ENCODE data around the gene MYL3. TPM values are rescaled to one million over a fixed set of nuclear protein-coding genes. Genes with fewer than 3 reads are reported as not detected.

The MYL3 gene
- total RNA-seq, 2 donors from 2014 or later = not detected

DNA sequence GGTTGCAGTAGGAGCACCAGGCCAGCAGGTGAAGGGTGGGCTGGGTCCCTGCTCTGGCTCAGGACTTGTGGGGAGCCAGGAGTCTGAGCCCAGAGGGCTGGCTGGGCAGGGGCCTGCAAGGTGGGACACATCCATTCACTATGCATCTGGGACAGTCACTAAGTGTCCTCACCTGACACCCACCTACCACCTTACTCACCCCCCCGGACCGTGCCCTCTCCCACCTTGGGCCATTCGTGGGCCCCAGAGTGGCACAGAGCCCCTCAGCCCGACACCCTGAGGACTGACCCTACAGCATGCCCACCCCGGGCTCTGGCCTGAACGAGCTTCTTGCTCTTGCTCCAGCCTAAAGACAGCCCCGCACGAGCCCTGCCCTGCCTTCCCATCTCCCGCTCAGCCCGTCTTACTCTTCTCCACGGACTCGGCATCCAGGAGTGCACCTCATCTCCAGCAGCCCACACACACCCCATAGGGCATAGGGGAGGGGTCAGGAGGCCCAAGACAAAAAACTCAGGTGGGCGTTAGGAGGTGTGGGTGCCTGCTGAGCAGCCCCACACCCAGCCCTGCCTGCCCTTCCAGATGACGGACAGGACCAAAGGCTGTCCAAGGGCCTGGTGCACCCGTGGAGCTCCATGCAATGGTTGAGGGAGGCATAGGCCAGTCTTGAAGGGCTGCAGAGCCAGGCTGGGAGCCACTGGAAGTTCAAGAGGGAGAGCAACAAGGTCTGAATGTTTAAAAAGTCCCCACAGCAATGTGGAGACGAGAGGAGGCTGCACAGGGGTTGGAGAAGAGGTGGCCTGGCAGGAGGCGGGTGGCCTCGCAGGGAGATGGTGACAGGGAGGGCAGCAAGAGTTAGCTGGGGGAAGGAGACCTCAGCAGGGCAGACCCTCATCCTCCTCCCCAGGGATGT is 41.3 kb upstream of the MYL3 start:
- Mint-ChIP-seq H3K27me3 (no peaks in the 10 kb centered on the region), H3K9me3 (no peaks in the 10 kb centered on the region), H3K4me3 (no peak overlapping the region), H3K4me1 (ENCODE audit: low read depth in 2 of 2) (peaks cover 0 to 4% of the 10 kb centered on the region in 2 donors), H3K36me3 (no peaks in the 10 kb centered on the region), H3K27ac (no peak overlapping the region)
- DNase-seq (ENCODE audit: low spot score) = no peak
- ATAC-seq = no peak

DNA sequence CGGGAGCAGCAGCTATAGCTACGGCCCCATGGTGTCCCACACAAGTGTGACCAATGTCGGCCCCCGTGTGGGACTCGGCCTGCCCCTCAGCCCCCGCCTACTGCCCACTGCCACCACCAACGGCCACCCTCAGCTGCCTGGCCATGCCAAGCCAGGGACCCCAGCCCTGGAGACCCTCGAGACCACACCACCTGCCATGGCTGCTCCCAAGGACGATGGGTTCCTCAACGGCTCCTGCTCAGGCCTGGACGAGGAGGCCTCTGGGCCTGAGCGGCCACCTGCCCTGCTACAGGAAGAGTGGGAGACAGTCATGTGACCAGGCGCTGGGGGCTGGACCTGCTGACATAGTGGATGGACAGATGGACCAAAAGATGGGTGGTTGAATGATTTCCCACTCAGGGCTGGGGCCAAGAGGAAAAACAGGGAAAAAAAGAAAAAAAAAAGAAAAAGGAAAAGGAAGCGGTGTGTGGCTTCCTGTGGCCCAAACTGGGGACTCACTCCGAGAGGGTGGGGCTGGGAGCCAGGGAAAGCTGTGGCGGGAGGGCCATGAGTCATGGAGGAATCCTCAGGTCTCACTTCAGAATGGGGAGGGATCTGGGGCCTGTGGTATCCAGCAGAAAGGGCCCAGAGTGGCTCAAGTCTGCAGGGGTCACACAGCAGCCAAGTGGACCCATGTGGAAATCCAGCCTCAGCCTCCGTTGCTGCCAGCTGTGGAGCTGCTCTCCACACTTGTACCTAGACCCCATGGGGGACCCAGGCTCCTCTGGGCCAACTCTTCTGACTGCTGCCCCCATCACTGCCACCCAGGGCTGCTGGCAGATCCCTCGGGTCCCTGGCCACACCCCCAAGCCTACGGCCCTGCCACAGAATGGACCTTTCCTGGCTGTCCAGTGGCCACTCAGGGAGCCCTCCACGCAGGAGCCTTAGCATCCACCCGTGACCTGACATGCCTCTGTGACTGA is 40.4 kb upstream of the MYL3 start:
- H3K9me3 Mint-ChIP-seq = no peaks in the 10 kb centered on the region
- H3K4me3 Mint-ChIP-seq = no peak overlapping the region
- no peaks in the 10 kb centered on the region for H3K36me3 Mint-ChIP-seq
- no peak for DNase-seq (ENCODE audit: low spot score)
- no peaks in the 10 kb centered on the region for H3K4me1 Mint-ChIP-seq (ENCODE audit: low read depth in 2 of 2)
- peaks cover 0 to 6% of the 10 kb centered on the region in 2 donors for H3K27me3 Mint-ChIP-seq
- ATAC-seq = no peak
- H3K27ac Mint-ChIP-seq = no peak overlapping the region

DNA sequence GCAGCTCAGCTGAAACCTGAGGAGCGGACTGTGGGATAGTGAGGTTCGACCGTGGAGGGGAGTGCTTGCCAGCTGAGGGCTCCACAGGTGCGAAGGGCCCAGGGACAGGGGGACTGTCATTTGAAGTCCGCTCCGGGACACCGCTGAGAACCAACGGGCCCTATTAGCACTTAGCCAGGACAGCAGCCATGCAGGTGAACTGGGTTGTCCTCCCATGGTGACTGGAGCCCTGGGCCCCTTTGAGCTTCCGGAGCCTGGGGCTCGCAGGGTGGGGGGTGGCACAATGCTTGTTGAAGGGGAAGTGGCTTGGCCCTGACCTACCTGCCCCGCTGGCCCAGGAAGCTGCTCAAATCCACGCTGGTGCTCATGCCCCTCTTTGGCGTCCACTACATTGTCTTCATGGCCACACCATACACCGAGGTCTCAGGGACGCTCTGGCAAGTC is 39.0 kb upstream of the MYL3 start:
- ATAC-seq = no peak
- H3K27me3 Mint-ChIP-seq = peaks cover 0 to 6% of the 10 kb centered on the region in 2 donors
- H3K4me3 Mint-ChIP-seq = no peak overlapping the region
- no peaks in the 10 kb centered on the region for H3K9me3 Mint-ChIP-seq
- H3K27ac Mint-ChIP-seq = no peak overlapping the region
- DNase-seq (ENCODE audit: low spot score) = no peak
- H3K36me3 Mint-ChIP-seq = no peaks in the 10 kb centered on the region
- H3K4me1 Mint-ChIP-seq (ENCODE audit: low read depth in 2 of 2) = peaks cover 0 to 3% of the 10 kb centered on the region in 2 donors

DNA sequence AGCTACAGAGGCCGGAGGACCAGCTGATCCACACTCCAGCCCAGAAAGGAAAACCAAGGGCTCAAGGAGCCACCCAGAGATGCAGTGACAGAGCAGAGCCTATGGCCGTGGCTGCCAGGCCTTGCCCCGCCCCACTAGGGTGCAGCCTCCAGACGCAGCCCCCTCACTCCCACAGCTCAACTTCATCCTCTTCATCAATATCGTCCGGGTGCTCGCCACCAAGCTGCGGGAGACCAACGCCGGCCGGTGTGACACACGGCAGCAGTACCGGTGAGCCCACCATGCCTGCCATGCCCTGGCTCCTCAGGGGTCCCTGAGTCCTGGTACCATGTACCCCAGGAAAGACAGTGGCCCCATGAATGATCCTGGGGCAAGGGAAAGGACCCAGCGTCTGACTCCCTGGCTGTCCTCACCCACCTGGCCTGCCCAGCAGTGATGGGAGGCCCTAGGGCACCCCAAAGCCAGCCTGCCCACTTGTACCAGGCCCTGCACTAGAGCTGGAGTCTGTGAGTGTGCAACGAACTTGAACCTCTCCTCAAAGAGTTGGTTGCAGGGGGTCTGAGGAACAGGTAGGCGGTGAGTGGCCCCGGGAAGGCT is 38.4 kb upstream of the MYL3 start:
- Mint-ChIP-seq H3K27me3 (peaks cover 0 to 6% of the 10 kb centered on the region in 2 donors), H3K4me3 (no peak overlapping the region), H3K4me1 (ENCODE audit: low read depth in 2 of 2) (peaks cover 0 to 3% of the 10 kb centered on the region in 2 donors), H3K9me3 (no peaks in the 10 kb centered on the region), H3K27ac (no peak overlapping the region), H3K36me3 (no peaks in the 10 kb centered on the region)
- DNase-seq (ENCODE audit: low spot score) (no peak), ATAC-seq (no peak)

DNA sequence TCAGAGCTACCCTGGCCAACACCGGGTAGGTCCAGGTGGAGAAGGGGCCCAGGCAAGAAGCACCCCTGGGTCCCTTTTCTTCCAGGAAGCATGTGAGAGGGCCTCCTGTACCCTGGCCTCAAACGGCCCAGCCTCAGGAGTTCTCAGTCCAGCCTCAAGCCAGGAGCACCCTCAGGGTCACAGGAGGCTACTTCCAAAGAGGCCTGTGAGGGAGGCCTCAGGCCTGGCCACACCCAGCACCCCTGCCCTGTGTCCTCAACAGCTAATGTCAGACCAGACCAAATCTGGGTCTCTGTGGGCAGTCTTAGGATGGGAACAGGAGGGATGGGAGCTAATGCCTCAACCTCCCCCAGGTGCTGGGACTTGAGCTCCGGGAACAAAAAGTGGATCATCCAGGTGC is 37.8 kb upstream of the MYL3 start:
- Mint-ChIP-seq H3K4me3 (no peak overlapping the region), H3K36me3 (no peaks in the 10 kb centered on the region), H3K27ac (no peak overlapping the region), H3K4me1 (ENCODE audit: low read depth in 2 of 2) (peaks cover 0 to 3% of the 10 kb centered on the region in 2 donors), H3K9me3 (no peaks in the 10 kb centered on the region), H3K27me3 (peaks cover 1 to 6% of the 10 kb centered on the region in 2 donors)
- ATAC-seq = no peak
- DNase-seq (ENCODE audit: low spot score) = no peak

DNA sequence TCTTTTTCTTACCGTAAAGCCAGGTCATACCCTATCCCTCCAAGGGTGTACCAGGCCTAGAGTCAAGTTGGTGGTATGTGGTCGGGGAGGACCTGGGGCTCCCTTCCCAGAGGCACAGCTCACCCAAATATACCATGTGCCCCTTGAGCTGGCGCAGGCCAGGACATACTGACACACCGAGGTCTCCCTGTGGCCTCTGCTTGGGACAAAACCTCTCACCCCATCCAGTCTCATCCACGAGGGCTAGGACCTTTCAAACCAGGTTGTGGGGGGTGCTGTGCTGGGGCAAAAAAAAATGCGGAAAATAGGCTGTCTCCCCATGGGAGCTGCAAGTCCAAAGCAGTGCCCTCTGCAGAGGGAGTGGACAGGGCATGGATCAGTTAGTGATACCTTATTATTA is 37.1 kb upstream of the MYL3 start:
- peaks cover 0 to 5% of the 10 kb centered on the region in 2 donors for H3K4me1 Mint-ChIP-seq (ENCODE audit: low read depth in 2 of 2)
- DNase-seq (ENCODE audit: low spot score) (no peak), ATAC-seq (no peak)
- H3K36me3 Mint-ChIP-seq = no peaks in the 10 kb centered on the region
- H3K9me3 Mint-ChIP-seq = no peaks in the 10 kb centered on the region
- peaks cover 5 to 6% of the 10 kb centered on the region in 2 donors for H3K27me3 Mint-ChIP-seq
- no peak overlapping the region for H3K4me3 Mint-ChIP-seq
- H3K27ac Mint-ChIP-seq = no peak overlapping the region

DNA sequence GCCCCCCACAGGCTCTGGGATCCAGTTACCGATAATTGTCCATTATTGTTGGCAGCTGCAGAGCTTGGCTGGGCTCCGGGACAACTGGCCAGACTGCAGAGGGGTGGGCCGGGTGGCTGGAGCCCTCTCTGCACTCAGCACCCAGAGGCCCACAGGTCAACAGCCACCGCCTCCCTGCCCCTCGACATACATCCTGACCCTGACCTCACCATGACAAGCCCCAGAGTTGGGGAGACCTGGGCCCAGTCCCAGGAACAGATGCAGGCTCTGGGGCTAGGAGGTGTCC is 36.7 kb upstream of the MYL3 start:
- no peak for ATAC-seq
- H3K4me3 Mint-ChIP-seq = no peak overlapping the region

DNA sequence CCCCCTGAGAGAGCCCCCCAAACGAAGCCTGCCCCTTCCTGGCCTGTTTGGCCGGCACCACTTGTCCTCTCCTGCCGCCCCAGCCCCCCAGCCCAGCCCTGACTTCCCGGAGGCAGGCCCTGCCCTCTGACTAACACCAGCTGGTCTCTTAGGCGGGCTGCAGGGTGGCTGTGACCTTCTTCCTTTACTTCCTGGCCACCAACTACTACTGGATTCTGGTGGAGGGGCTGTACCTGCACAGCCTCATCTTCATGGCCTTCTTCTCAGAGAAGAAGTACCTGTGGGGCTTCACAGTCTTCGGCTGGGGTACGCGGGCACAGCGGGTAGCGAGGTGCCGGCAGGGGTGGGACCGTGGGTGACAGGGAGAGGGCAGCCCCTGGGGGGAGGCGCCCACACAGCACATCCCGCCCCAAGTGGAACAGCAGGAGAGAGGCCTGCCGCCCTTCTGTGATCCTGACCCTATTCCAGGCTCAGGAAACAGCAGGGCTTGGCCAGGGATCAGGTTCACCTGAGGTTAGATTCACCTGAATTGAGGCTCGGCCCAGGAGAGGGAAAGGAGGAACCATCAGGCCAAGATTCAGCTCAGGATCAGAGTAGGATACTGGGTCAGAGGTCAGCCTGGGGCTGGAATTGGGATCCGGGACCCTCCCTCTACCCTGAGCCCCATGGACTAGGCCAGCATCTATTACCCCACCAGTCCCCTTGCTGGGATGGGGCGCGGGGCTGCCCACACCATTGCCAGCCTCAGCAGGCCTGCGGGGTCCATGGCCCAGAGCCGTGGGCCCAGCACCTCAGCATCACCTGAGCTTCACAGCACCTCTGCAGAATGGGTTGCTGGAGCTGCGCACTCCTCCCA is 36.1 kb upstream of the MYL3 start:
- DNase-seq (ENCODE audit: low spot score) (no peak), ATAC-seq (no peak)
- Mint-ChIP-seq H3K4me3 (peak overlapping the region; percentile 22), H3K4me1 (ENCODE audit: low read depth in 2 of 2) (peaks cover 0 to 9% of the 10 kb centered on the region in 2 donors), H3K27me3 (peaks cover 6 to 8% of the 10 kb centered on the region in 2 donors), H3K27ac (no peak overlapping the region), H3K36me3 (no peaks in the 10 kb centered on the region), H3K9me3 (no peaks in the 10 kb centered on the region)

More for the DNA sequence above, 36.7 kb upstream of the MYL3 start:
- no peaks in the 10 kb centered on the region for H3K36me3 Mint-ChIP-seq
- DNase-seq (ENCODE audit: low spot score) = no peak
- H3K9me3 Mint-ChIP-seq = no peaks in the 10 kb centered on the region
- peaks cover 0 to 9% of the 10 kb centered on the region in 2 donors for H3K4me1 Mint-ChIP-seq (ENCODE audit: low read depth in 2 of 2)
- H3K27ac Mint-ChIP-seq = no peak overlapping the region
- H3K27me3 Mint-ChIP-seq = peaks cover 6 to 8% of the 10 kb centered on the region in 2 donors

DNA sequence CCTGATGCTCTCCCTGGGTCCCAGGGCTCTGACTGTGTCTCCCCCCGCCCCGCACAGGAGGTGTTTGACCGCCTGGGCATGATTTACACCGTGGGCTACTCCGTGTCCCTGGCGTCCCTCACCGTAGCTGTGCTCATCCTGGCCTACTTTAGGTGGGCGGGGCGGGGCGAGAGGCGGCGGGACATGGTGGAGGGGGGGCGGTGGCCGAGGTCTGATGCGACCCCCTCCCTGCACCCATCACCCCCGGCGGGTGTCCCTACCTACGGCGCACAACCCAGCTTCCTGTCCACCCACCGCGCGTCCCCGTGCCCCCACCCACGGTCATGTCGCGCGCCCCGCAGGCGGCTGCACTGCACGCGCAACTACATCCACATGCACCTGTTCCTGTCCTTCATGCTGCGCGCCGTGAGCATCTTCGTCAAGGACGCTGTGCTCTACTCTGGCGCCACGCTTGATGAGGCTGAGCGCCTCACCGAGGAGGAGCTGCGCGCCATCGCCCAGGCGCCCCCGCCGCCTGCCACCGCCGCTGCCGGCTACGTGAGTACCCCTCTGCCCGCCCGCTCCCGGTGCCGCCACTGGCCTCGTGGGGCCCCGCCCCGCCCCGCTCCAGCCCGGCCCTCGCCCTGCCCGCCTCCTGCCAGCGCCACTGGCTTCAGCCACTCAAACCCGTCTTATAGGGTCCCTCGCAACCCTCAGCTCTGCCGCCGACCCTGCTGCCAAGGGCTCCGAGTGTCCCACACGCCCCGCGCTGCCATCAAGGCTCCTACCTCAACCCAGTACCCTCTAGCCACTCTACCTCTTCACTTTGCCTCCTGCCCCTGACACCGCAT is 35.3 kb upstream of the MYL3 start:
- DNase-seq (ENCODE audit: low spot score) = peak; percentile 59
- peak in 1 of 2 donors; percentile 1 for ATAC-seq
- H3K4me1 Mint-ChIP-seq (ENCODE audit: low read depth in 2 of 2) = peaks cover 0 to 9% of the 10 kb centered on the region in 2 donors

DNA sequence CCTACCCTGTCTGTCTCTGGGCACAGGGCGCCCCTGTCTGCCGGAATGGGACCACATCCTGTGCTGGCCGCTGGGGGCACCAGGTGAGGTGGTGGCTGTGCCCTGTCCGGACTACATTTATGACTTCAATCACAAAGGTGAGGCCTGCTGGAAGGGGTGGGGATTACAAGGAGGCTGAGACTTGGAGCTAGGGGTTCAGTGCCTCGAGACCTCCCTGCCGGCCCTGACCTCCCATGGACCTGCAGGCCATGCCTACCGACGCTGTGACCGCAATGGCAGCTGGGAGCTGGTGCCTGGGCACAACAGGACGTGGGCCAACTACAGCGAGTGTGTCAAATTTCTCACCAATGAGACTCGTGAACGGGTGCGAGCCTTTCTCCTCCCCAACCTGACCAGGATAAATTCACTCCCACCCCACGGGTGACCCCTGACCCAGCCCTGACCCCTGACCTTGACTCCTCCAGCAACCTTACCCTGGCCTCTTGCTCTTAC is 34.6 kb upstream of the MYL3 start:
- no peaks in the 10 kb centered on the region for H3K36me3 Mint-ChIP-seq
- H3K4me3 Mint-ChIP-seq = no peak overlapping the region
- peaks cover 0 to 9% of the 10 kb centered on the region in 2 donors for H3K4me1 Mint-ChIP-seq (ENCODE audit: low read depth in 2 of 2)
- no peak for ATAC-seq
- no peak for DNase-seq (ENCODE audit: low spot score)
- H3K27me3 Mint-ChIP-seq = peaks cover 6 to 12% of the 10 kb centered on the region in 2 donors
- H3K9me3 Mint-ChIP-seq = no peaks in the 10 kb centered on the region
- no peak overlapping the region for H3K27ac Mint-ChIP-seq

More for the DNA sequence above, 35.3 kb upstream of the MYL3 start:
- Mint-ChIP-seq H3K36me3 (no peaks in the 10 kb centered on the region), H3K27ac (no peak overlapping the region), H3K4me3 (peak overlapping the region; percentile 22), H3K9me3 (no peaks in the 10 kb centered on the region), H3K27me3 (peaks cover 6 to 12% of the 10 kb centered on the region in 2 donors)

DNA sequence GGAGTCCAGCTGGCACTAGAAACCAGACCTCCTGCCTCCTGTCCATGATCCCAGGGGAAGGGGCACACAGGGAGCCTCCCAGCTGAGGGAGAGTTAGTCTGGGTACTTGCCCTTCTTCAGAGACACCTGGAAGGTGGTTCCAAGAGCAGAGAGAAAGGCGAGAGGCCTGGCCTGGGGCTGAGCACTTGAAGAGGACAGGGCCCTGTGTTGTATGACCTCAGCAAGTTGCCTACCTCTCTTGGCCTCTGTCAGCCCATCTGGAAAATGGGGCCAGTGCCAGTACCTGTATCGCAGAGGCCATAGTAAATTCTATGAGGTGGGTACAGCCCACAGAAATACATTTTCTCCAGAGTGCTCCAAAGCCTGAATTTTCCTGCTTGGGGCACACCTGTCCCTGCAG is 33.8 kb upstream of the MYL3 start:
- Mint-ChIP-seq H3K36me3 (no peaks in the 10 kb centered on the region), H3K9me3 (no peaks in the 10 kb centered on the region), H3K4me1 (ENCODE audit: low read depth in 2 of 2) (peaks cover 3 to 9% of the 10 kb centered on the region in 2 donors), H3K27me3 (peaks cover 6 to 12% of the 10 kb centered on the region in 2 donors), H3K4me3 (no peak overlapping the region), H3K27ac (no peak overlapping the region)
- DNase-seq (ENCODE audit: low spot score) = no peak
- ATAC-seq = no peak

DNA sequence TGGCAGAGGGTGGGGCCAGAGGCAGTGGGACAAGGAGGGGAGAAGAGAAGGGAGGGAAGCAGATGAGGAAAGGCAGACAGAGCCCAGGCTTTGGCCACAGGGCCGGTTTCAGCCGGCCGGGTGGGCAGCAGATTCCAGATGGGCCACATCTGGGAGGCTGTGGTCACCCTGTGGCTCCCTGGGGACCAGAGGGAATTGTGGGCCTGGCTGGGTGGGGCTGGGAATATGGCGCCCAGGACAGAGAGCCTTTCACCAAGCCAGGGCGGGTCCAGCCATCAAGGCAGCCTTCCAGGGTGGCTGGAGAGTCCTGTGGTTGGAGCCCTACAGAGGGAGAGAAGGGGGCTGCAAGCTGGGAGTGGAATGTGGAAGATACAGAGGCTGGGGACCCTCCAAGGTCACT is 33.1 kb upstream of the MYL3 start:
- peaks cover 12 to 16% of the 10 kb centered on the region in 2 donors for H3K27me3 Mint-ChIP-seq
- no peaks in the 10 kb centered on the region for H3K36me3 Mint-ChIP-seq
- H3K27ac Mint-ChIP-seq = no peak overlapping the region
- ATAC-seq (no peak), DNase-seq (ENCODE audit: low spot score) (no peak)
- no peak overlapping the region for H3K4me3 Mint-ChIP-seq
- H3K4me1 Mint-ChIP-seq (ENCODE audit: low read depth in 2 of 2) = peaks cover 9 to 14% of the 10 kb centered on the region in 2 donors
- no peaks in the 10 kb centered on the region for H3K9me3 Mint-ChIP-seq
